GM15510 (cell line): ENCODE data around the gene TRAK1.

ENCODE experiments used
- POLR2A ChIP-seq: IDR thresholded peaks from 3 replicates; pipeline ENCODE4 v1.6.1; 2011; ENCODE audit warnings: borderline replicate concordance; ENCODE audit not compliant: insufficient read length; ENCODE audit errors: extremely low read depth

Gene TRAK1

GRCh38 chr3:42213417-42213816 is 122.3 kb downstream of the TRAK1 start:
- no peak for TF ChIP-seq POLR2A

DNA sequence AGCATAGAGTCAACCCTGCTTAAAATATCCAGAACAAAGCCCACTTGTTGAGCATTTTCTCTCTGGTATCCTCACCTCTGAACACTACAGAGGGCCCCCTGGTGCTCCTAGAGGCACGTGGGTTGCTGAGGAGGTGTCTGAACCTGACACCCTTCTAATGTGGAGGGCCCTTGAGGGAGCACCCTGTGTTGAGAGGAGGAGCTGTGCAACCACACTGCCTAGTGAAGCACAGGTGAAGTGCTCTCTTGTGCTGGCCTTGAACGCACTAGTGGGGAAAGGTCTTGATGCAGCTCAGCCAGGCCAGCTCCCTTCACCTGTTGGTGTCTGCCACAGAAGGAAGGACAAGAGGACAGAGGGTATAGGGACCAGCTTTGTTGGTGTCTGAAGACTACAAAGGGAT is 122.9 kb downstream of the TRAK1 start:
- no peak for TF ChIP-seq POLR2A

GRCh38 chr3:42214565-42215283 is 123.6 kb downstream of the TRAK1 start:
- TF ChIP-seq POLR2A, result no peak

GRCh38 chr3:42216302-42216701 is 125.1 kb downstream of the TRAK1 start:
- no peak for TF ChIP-seq POLR2A

DNA sequence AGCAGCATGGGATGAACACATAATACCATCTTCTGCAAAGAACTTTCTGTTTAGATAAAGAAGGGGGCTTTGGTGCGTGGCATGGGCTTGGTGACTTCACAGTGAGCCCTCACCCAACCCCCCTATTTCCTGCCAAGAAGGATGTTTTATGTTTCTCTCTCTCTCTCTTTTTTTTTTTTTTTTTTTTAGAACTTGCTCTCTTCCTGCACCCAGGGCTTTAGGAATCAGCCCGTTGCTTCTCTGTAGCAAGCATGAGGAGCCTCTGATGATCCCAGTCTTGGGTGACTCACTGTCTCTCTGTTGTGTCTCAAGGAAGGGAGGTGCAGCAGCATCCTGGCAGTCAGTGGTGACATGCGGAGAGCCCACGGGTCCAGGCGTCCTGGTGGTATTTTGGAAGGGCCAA is 125.8 kb downstream of the TRAK1 start:
- no peak for TF ChIP-seq POLR2A

- TF ChIP-seq POLR2A, result no peak
Observed at GRCh38 chr3:42220436-42221121, 129.4 kb downstream of the TRAK1 start.

GRCh38 chr3:42222942-42223693 is 132.0 kb downstream of the TRAK1 start:
- TF ChIP-seq POLR2A, result no peak

DNA sequence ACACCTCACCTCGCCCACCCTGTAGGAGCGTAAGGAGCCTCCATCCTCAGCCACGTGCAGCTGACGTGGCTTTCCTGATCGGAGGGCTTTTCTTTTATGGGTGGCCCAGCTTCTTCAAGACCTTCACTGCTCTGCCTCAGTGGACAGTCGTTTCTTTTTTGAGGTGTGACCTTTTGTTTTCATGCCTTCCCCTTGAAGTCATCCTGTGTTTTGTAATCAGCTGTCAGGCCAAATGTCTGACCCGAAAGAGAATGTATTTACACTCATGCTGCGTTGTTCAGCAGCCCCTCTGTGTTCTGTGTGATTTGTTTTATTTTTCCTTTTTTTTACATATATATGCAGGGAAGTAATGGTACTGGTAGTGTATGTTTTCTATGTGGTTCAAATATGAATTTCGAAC is 133.0 kb downstream of the TRAK1 start:
- no peak for TF ChIP-seq POLR2A

DNA sequence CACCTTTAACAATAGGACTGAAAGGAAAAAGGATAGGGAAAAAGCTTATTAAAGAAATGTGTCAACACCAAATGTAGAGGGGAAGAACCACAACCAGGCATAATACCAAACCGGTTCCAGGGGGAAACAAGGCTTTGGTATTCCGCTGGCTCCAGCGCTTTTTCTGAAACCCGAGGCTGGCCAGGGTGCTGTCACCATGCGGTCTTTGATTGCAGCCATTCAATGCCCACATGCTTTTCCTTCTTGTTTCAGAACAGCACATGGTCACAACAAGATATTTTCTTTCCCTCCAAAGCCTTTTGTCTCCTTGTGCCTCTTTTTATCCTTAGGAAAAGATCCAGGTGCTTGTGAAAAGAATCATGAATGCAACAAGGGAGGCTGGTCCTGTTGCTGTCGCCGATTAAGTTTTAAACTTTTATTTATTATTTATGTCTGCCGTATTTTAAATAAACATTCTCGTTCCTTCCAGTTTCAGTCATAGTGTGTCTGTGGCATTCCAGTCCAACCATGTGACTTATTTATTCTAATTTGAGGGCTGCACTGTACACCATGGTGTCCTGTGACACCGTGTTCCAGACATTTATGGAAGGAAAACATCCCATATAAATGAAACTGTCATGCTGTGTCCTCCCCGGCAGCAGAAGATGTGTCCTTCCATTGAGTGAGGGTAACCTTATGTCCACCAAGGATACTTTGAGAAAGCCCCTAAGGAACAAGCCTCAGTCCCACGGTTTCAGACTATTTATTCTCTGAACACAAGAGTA is 133.7 kb downstream of the TRAK1 start:
- TF ChIP-seq POLR2A, result no peak

- TF ChIP-seq POLR2A, result no peak
Observed at GRCh38 chr3:42225486-42226363, 134.6 kb downstream of the TRAK1 start.

GRCh38 chr3:42226470-42227425 is 135.6 kb downstream of the TRAK1 start:
- no peak for TF ChIP-seq POLR2A

DNA sequence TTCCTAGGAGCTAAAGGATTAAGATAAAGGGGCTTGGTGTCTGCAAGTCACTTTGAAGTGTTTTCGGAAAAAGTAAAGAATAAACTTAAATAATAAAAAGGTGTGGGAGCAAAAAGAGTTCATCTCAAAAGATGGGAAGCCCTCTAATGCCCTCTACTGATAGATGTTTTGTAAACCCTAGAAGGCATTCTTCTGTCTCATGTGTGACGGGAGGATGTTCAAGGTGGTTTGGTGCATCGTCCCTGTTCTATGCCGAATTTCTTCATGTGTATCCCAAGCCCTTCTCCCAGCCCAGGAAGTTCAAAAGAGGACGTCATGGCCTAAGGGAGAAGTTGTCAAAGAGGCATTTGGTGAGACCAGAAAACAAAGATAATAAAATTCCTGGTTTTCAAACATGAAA is 137.6 kb downstream of the TRAK1 start:
- TF ChIP-seq POLR2A, result no peak
